Neutrophil (primary cell): Measurements from ENCODE around the gene IL23A.
A peak's percentile ranks its signal among the peaks of the same experiment; 100 is the strongest.

Experiments
- H3K27ac ChIP-seq: fragments of 200-600 bp; sonication (generic); 2 replicates; pipeline ENCODE4 v1.5.1; 2016; ENCODE audit warnings: mild to moderate bottlenecking, moderate library complexity
- H3K27me3 ChIP-seq: fragments of 200-600 bp; sonication (generic); 2 replicates; pipeline ENCODE4 v1.6.0; 2016; ENCODE audit warnings: mild to moderate bottlenecking
- H3K36me3 ChIP-seq: fragments of 200-600 bp; sonication (generic); 2 replicates; pipeline ENCODE4 v1.5.1; 2017
- H3K4me1 ChIP-seq, 2 experiments: fragments of 200-600 bp in 1 of 2; sonication (generic) in 1 of 2; 1 replicate in 1 of 2; 2 replicates in 1 of 2; pipeline versions ENCODE4 v1.5.1 to v1.6.1; 2013 to 2016; ENCODE audit warnings: low read depth in 1 of 2, low read length in 1 of 2, mild to moderate bottlenecking in 1 of 2, moderate library complexity in 1 of 2; ENCODE audit not compliant: control insufficient read depth in 1 of 2, insufficient read depth in 1 of 2
- H3K4me3 ChIP-seq, 2 experiments: fragments of 200-600 bp in 1 of 2; sonication (generic) in 1 of 2; 1 replicate in 1 of 2; 2 replicates in 1 of 2; pipeline ENCODE4 v1.5.1; 2013 to 2016; ENCODE audit warnings: low read depth in 1 of 2, low read length in 1 of 2, mild to moderate bottlenecking in 1 of 2, moderate library complexity in 1 of 2
- H3K9me3 ChIP-seq: fragments of 200-600 bp; sonication (generic); 2 replicates; pipeline ENCODE4 v1.5.1; 2016
- TF ChIP-seq, protein P1 (sequence below): fragments of 200-600 bp; sonication (generic); IDR thresholded peaks from 2 replicates; pipeline ENCODE4 v1.5.1; 2016; ENCODE audit warnings: antibody characterized with exemption

The IL23A gene

DNA sequence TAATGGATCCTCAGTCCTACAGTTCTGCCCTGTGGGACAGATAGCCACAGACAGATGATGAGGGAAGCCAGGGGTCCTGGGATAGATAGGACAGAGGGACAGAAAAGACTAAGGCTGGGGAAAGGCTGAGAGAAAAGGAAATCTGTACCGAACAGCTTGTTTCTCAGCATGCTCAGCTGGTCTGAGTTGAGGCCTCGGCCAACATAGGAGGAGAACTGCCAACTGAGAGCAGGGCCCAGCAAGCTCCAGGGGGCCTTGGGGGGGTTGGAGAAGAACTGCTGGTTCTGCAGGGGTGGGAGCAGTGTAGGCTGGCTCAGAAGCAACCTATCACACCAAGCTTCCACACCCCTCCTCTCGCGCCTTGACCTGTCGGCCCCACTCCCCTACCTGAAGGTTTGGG, 10.1 kb downstream of the IL23A start:
- TF ChIP-seq, protein P1, sequence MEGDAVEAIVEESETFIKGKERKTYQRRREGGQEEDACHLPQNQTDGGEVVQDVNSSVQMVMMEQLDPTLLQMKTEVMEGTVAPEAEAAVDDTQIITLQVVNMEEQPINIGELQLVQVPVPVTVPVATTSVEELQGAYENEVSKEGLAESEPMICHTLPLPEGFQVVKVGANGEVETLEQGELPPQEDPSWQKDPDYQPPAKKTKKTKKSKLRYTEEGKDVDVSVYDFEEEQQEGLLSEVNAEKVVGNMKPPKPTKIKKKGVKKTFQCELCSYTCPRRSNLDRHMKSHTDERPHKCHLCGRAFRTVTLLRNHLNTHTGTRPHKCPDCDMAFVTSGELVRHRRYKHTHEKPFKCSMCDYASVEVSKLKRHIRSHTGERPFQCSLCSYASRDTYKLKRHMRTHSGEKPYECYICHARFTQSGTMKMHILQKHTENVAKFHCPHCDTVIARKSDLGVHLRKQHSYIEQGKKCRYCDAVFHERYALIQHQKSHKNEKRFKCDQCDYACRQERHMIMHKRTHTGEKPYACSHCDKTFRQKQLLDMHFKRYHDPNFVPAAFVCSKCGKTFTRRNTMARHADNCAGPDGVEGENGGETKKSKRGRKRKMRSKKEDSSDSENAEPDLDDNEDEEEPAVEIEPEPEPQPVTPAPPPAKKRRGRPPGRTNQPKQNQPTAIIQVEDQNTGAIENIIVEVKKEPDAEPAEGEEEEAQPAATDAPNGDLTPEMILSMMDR = no peak
- no peaks in the 10 kb centered on the region for H3K4me1 ChIP-seq
- peaks cover 97% of the 10 kb centered on the region for H3K36me3 ChIP-seq
- H3K27me3 ChIP-seq = no peaks in the 10 kb centered on the region
- H3K4me3 ChIP-seq = no peak overlapping the region
- H3K27ac ChIP-seq = no peak overlapping the region
- no peaks in the 10 kb centered on the region for H3K9me3 ChIP-seq

DNA sequence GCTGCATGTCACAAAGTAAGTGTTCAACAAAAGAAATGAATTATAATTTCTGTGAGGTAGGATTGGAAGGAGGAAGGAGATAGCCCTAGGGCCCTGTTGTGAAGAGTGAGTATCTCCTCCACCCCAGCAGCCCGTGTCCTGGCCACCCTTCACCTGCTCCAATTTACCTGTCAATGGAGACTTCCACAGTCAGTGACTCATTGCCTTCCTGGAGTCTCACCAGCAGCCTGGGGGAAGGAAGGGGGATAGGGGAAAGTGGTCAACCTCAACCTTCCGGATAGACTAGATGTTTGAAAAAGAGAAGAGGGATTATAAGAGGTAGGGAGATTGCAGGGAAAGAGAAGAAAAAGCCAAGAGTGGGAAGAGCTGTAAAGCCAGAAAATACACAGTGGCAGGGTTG, 12.0 kb downstream of the IL23A start:
- H3K27ac ChIP-seq = no peak overlapping the region
- peaks cover 97% of the 10 kb centered on the region for H3K36me3 ChIP-seq
- no peaks in the 10 kb centered on the region for H3K27me3 ChIP-seq

DNA sequence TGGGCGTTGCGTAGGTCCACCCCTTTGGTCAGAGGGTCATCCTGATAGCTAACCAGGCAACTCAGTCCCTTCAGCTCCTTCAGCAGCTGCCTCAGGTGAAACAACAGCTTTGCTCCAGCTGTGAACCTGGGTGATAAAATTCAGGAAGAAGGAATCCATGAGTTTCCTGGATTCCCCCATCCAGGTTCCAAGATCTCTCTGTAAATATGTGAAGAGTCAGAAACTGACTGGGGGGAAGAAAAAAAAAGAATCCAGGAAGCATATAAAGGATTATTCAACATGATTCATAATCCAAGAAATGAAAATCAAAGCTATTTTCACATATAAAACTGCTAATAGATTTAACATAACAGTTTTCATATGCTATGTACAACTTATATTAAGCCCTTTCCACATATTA, 12.6 kb downstream of the IL23A start:
- peaks cover 97% of the 10 kb centered on the region for H3K36me3 ChIP-seq
- TF ChIP-seq, protein P1 = no peak

More for the DNA sequence above, 12.0 kb downstream of the IL23A start:
- Histone ChIP-seq H3K4me1 (no peaks in the 10 kb centered on the region), H3K4me3 (no peak overlapping the region), H3K9me3 (no peaks in the 10 kb centered on the region)
- TF ChIP-seq, protein P1 = no peak

GRCh38 chr12:56358836-56359532, 20.3 kb downstream of the IL23A start:
- peak overlapping the region; percentile 85 for H3K27ac ChIP-seq
- H3K36me3 ChIP-seq = peaks cover 28% of the 10 kb centered on the region
- H3K4me1 ChIP-seq = peaks cover 17 to 18% of the 10 kb centered on the region in 2 experiments
- peak overlapping the region; percentile 78 to 79 for H3K4me3 ChIP-seq
- H3K27me3 ChIP-seq = no peaks in the 10 kb centered on the region
- no peaks in the 10 kb centered on the region for H3K9me3 ChIP-seq
- TF ChIP-seq, protein P1 = no peak

More for the DNA sequence above, 12.6 kb downstream of the IL23A start:
- Histone ChIP-seq H3K27ac (no peak overlapping the region), H3K4me3 (no peak overlapping the region), H3K27me3 (no peaks in the 10 kb centered on the region), H3K4me1 (no peaks in the 10 kb centered on the region), H3K9me3 (no peaks in the 10 kb centered on the region)

GRCh38 chr12:56359851-56360767, 21.4 kb downstream of the IL23A start, which contains the start of gene STAT2:
Gene STAT2 (minus strand): TSS chr12:56360107. CDS start chr12:56356571, 3,536 bp downstream.
- H3K4me3 ChIP-seq = peak within 1 kb of the TSS; percentile 78 to 79
- H3K27ac ChIP-seq = peak within 1 kb of the TSS; percentile 85
- H3K9me3 ChIP-seq = no peaks in the 10 kb centered on the region
- TF ChIP-seq, protein P1 = peak; percentile 59
- H3K27me3 ChIP-seq = no peaks in the 10 kb centered on the region
- peaks cover 17 to 18% of the 10 kb centered on the region in 2 experiments for H3K4me1 ChIP-seq
- peaks cover 16% of the 10 kb centered on the region for H3K36me3 ChIP-seq
